Measurements from ENCODE around the gene RSPH9. TPM values are rescaled to one million over a fixed set of nuclear protein-coding genes. Genes with fewer than 3 reads are reported as not detected.
A peak's percentile ranks its signal among the peaks of the same experiment; 100 is the strongest.

RSPH9 gene, protein sequence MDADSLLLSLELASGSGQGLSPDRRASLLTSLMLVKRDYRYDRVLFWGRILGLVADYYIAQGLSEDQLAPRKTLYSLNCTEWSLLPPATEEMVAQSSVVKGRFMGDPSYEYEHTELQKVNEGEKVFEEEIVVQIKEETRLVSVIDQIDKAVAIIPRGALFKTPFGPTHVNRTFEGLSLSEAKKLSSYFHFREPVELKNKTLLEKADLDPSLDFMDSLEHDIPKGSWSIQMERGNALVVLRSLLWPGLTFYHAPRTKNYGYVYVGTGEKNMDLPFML
- total RNA-seq (not detected), polyA plus RNA-seq (1.3 TPM)

DNA sequence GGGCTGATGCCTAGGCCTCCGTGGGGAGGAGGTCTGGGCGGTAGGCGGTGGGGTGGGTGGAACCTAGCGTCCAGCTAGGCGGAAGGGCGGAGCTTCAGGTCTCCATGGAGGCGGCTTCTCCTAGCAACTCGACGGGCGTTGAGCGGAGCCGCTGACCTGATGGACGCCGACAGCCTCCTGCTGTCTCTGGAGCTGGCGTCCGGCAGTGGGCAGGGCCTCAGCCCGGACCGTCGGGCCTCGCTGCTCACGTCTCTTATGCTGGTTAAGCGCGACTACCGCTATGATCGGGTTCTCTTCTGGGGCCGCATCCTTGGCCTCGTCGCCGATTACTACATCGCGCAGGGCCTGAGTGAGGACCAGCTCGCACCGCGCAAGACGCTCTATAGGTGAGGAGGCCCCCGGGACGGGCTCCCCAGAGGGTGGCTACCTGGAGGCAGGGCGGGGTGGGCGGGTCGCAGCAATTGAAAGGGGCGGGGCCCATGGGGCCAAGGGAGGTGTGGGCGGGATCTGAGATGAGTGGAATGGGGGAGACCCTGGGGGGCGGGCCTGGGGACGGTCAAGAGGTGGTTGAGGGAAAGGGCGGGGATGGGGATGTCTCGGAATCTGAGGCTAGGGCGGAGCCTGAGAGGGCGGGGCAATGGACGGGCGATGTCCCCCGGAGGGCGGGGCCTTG, at the start of gene RSPH9:
RSPH9 (plus strand) TSS at position 97 of the 673 bp plus-strand sequence; CDS start at position 160, 63 bp downstream.
- H3K4me3 Mint-ChIP-seq = peak within 1 kb of the TSS; percentile 2 to 81 (median 66)
- H3K4me1 Mint-ChIP-seq = peaks cover 18 to 31% (median 23%) of the 10 kb centered on the region in 3 donors

DNA sequence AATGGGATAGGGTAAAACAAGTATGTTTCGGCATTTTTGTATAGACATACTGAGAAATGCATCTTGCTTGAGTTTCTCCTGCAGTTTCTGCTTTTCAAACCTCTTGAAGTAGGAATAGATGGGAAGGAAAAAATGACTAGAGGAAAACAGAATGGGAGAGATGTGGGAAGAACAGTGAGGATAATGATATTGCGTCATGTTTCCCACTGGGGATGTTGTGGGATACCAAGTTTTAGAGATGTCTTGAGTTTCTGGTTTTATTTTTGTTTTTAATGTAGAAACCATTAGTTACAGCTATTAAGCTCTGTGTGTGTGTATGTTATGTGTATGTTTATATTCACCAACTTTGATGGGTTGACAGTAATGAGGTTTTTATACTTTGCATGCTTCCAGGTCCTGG, 44.2 kb upstream of the RSPH9 start:
- no peak for DNase-seq
- Mint-ChIP-seq H3K27ac (peak overlapping the region in 3 of 8 donors; percentile 33 to 45 (median 35)), H3K27me3 (no peaks in the 10 kb centered on the region), H3K4me1 (no peaks in the 10 kb centered on the region), H3K4me3 (no peak overlapping the region), H3K9me3 (no peaks in the 10 kb centered on the region), H3K36me3 (peaks cover 0 to 61% (median 13%) of the 10 kb centered on the region in 3 donors)
- Histone ChIP-seq H3K4me1 (ENCODE audit: insufficient read depth, low read length) (no peaks in the 10 kb centered on the region), H3K9me3 (ENCODE audit: low read length) (no peaks in the 10 kb centered on the region), H3K27ac (ENCODE audit: low read depth, low read length) (no peak overlapping the region), H3K27me3 (ENCODE audit: insufficient read depth, low read length, poor library complexity, severe bottlenecking) (no peaks in the 10 kb centered on the region), H3K36me3 (ENCODE audit: insufficient read depth, low read length) (peaks cover 13% of the 10 kb centered on the region), H3K4me3 (ENCODE audit: low read length) (no peak overlapping the region)
- CTCF ChIA-PET = no interaction called here
- POLR2A ChIA-PET = no interaction called here

More for the DNA sequence above, at the start of gene RSPH9:
- DNase-seq = peak; percentile 27 to 73 (median 45)
- Histone ChIP-seq H3K4me1 (ENCODE audit: insufficient read depth, low read length) (peaks cover 4% of the 10 kb centered on the region), H3K27ac (ENCODE audit: low read depth, low read length) (no peak within 1 kb of the TSS), H3K36me3 (ENCODE audit: insufficient read depth, low read length) (peaks cover 12% of the 10 kb centered on the region), H3K27me3 (ENCODE audit: insufficient read depth, low read length, poor library complexity, severe bottlenecking) (no peaks in the 10 kb centered on the region), H3K9me3 (ENCODE audit: low read length) (no peaks in the 10 kb centered on the region), H3K4me3 (ENCODE audit: low read length) (peak within 1 kb of the TSS; percentile 50)
- Mint-ChIP-seq H3K9me3 (no peaks in the 10 kb centered on the region), H3K36me3 (peaks cover 0 to 26% (median 9%) of the 10 kb centered on the region in 3 donors), H3K27ac (peak within 1 kb of the TSS in 6 of 8 donors; percentile 41 to 79 (median 73)), H3K27me3 (no peaks in the 10 kb centered on the region)
- ChIA-PET POLR2A (no interaction called here), CTCF (interaction anchor here (1.0 to 1.6 kb wide), 3 partner anchors 9 to 21 kb away, joined by 3 to 6 read pairs (median 3); partner anchors contain the start of genes GTPBP2 and MAD2L1BP)

DNA sequence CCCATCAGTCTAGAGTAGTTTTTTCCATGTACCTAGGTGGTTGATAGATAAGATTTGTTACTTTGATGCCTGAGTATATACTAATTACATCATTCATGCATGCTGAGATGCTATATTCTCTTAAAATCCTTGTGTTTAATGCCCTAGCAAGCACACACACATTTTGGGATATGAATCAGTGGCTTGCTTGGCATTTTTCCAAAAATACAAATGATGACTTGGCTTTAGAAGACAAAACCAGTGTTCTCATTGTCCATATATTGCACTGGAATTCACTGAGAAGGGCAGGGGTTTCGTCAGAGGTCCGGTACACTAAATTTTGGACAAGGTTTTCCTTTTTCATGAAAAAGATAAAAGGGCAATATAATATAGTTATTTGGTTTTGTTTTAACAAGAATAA, 40.7 kb upstream of the RSPH9 start:
- Histone ChIP-seq H3K4me3 (ENCODE audit: low read length) (no peak overlapping the region), H3K27me3 (ENCODE audit: insufficient read depth, low read length, poor library complexity, severe bottlenecking) (no peaks in the 10 kb centered on the region), H3K9me3 (ENCODE audit: low read length) (no peaks in the 10 kb centered on the region), H3K27ac (ENCODE audit: low read depth, low read length) (no peak overlapping the region), H3K4me1 (ENCODE audit: insufficient read depth, low read length) (no peaks in the 10 kb centered on the region), H3K36me3 (ENCODE audit: insufficient read depth, low read length) (peaks cover 8% of the 10 kb centered on the region)
- Mint-ChIP-seq H3K9me3 (no peaks in the 10 kb centered on the region), H3K27ac (peak overlapping the region in 2 of 8 donors; percentile 68 to 71), H3K36me3 (peaks cover 0 to 63% (median 21%) of the 10 kb centered on the region in 3 donors), H3K4me1 (peaks cover 3 to 4% (median 3%) of the 10 kb centered on the region in 3 donors), H3K4me3 (no peak overlapping the region), H3K27me3 (no peaks in the 10 kb centered on the region)
- CTCF ChIA-PET = interaction anchor here (1.1 to 1.3 kb wide), 2 partner anchors 10 to 14 kb away, joined by 3 read pairs; no protein-coding TSS in a partner anchor
- POLR2A ChIA-PET = no interaction called here
- DNase-seq = no peak

DNA sequence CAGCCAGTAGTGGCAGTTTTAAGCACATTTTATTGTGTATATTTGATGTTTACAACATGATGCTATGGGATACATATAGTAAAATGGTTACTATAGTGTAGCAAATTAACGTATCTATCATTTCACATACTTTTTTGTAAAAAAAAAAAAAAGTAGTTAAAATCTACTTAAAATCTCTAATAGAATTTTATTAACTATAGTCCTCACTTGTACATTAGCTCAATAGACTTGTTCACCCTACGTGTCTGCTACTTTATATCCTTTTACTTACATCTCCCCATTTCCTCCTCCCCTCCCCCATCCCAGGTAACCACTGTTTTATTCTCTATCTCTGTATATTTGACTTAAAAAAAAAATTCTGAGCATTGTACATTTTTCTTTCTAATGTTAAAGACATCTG, 38.8 kb upstream of the RSPH9 start:
- Mint-ChIP-seq H3K9me3 (no peaks in the 10 kb centered on the region), H3K36me3 (peaks cover 0 to 67% (median 22%) of the 10 kb centered on the region in 3 donors), H3K4me3 (no peak overlapping the region), H3K27me3 (no peaks in the 10 kb centered on the region), H3K27ac (no peak overlapping the region), H3K4me1 (peaks cover 3 to 6% (median 4%) of the 10 kb centered on the region in 3 donors)
- DNase-seq = no peak
- ChIA-PET CTCF (no interaction called here), POLR2A (no interaction called here)
- Histone ChIP-seq H3K36me3 (ENCODE audit: insufficient read depth, low read length) (peaks cover 13% of the 10 kb centered on the region), H3K4me1 (ENCODE audit: insufficient read depth, low read length) (no peaks in the 10 kb centered on the region), H3K27me3 (ENCODE audit: insufficient read depth, low read length, poor library complexity, severe bottlenecking) (no peaks in the 10 kb centered on the region), H3K9me3 (ENCODE audit: low read length) (no peaks in the 10 kb centered on the region), H3K4me3 (ENCODE audit: low read length) (no peak overlapping the region), H3K27ac (ENCODE audit: low read depth, low read length) (no peak overlapping the region)

DNA sequence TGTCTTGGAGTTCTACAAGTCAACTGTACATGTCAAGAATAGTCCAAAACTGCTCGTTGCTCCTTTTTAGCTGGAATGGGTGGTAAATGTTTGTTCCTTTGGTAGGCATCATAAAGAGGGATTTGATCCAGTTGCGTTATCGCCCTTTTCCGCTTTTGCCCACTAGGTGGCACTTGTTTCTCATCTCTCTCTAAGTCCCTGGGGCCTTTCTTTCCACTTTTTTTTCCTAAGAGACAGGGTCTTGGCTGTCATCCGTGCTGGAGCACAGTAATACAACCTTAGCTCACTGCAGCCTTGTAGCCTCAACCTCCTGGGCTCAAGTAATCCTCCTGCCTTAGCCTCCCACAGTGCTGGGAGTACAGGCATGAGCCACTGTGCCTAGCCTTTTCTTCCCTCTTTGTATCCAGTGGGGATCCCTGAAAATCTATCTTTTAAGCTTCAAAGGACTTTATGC, 36.5 kb upstream of the RSPH9 start:
- H3K36me3 Mint-ChIP-seq = peaks cover 0 to 64% (median 17%) of the 10 kb centered on the region in 3 donors
- H3K4me3 ChIP-seq (ENCODE audit: low read length) = no peak overlapping the region
- H3K9me3 Mint-ChIP-seq = no peaks in the 10 kb centered on the region
- H3K4me1 Mint-ChIP-seq = peaks cover 3 to 6% (median 4%) of the 10 kb centered on the region in 3 donors
- H3K27ac ChIP-seq (ENCODE audit: low read depth, low read length) = no peak overlapping the region
- H3K27me3 Mint-ChIP-seq = no peaks in the 10 kb centered on the region
- no peak overlapping the region for H3K4me3 Mint-ChIP-seq
- no peaks in the 10 kb centered on the region for H3K27me3 ChIP-seq (ENCODE audit: insufficient read depth, low read length, poor library complexity, severe bottlenecking)
- peak; percentile 22 to 68 (median 41) for DNase-seq
- ChIA-PET CTCF (interaction anchor here (0.7 to 2.8 kb wide), 15 partner anchors 10 to 471 kb away, joined by 3 to 11 read pairs (median 4); partner anchors contain the start of genes GTPBP2 and MAD2L1BP), POLR2A (no interaction called here)
- H3K9me3 ChIP-seq (ENCODE audit: low read length) = no peaks in the 10 kb centered on the region
- H3K27ac Mint-ChIP-seq = peak overlapping the region in 3 of 8 donors; percentile 27 to 79 (median 33)
- no peaks in the 10 kb centered on the region for H3K4me1 ChIP-seq (ENCODE audit: insufficient read depth, low read length)
- peaks cover 21% of the 10 kb centered on the region for H3K36me3 ChIP-seq (ENCODE audit: insufficient read depth, low read length)

DNA sequence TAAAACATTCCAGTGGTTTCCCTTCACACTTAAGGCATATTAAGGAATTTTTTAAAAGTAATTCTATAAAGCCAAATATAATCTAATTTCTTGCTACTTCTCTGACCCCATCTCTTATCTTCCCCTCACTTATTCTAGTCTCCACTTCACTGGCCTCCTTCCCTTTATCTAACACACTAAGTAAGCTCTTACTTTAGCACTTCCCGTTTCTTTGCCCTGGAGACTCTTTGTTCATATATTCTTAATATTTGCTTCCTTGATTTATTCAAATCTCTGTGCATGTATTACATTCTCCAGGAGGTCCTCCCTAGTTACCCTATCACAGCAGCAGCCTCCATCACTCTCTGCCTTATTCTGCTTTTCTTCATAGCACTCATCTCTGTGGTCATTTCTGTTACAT, 36.0 kb upstream of the RSPH9 start:
- Mint-ChIP-seq H3K27me3 (no peaks in the 10 kb centered on the region), H3K4me1 (peaks cover 3 to 6% (median 4%) of the 10 kb centered on the region in 3 donors), H3K4me3 (no peak overlapping the region), H3K36me3 (peaks cover 0 to 64% (median 21%) of the 10 kb centered on the region in 3 donors), H3K27ac (peak overlapping the region in 4 of 8 donors; percentile 3 to 56 (median 28)), H3K9me3 (no peaks in the 10 kb centered on the region)
- DNase-seq = no peak
- Histone ChIP-seq H3K9me3 (ENCODE audit: low read length) (no peaks in the 10 kb centered on the region), H3K4me3 (ENCODE audit: low read length) (no peak overlapping the region), H3K27ac (ENCODE audit: low read depth, low read length) (no peak overlapping the region), H3K27me3 (ENCODE audit: insufficient read depth, low read length, poor library complexity, severe bottlenecking) (no peaks in the 10 kb centered on the region), H3K4me1 (ENCODE audit: insufficient read depth, low read length) (no peaks in the 10 kb centered on the region), H3K36me3 (ENCODE audit: insufficient read depth, low read length) (peaks cover 25% of the 10 kb centered on the region)
- POLR2A ChIA-PET = no interaction called here
- CTCF ChIA-PET = interaction anchor here (0.7 to 2.8 kb wide), 11 partner anchors 9 to 470 kb away, joined by 3 to 11 read pairs (median 5); partner anchors contain the start of genes GTPBP2 and MAD2L1BP

DNA sequence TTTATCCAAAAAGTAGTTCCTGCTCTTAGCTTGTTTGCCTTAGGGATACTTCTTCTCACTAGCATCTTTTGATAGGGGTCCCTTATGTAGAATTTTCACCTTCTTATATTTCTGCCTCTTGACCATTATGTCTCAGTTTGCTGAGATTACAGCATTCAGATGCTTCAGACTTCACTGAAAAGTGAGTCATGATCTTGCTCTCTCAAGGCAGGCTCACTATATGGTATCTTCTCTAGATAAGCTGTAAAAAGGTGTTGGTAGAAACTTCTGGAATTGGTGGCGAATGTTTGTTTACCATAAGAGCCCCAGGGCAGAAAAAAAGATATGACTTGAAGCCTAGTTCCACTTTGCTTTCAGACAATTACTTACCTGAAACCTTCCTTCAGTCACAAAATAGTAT, 35.4 kb upstream of the RSPH9 start:
- Mint-ChIP-seq H3K4me3 (no peak overlapping the region), H3K27ac (peak overlapping the region in 1 of 8 donors; percentile 46), H3K27me3 (no peaks in the 10 kb centered on the region), H3K36me3 (peaks cover 0 to 63% (median 20%) of the 10 kb centered on the region in 3 donors), H3K4me1 (peaks cover 3 to 6% (median 4%) of the 10 kb centered on the region in 3 donors), H3K9me3 (no peaks in the 10 kb centered on the region)
- Histone ChIP-seq H3K9me3 (ENCODE audit: low read length) (no peaks in the 10 kb centered on the region), H3K4me1 (ENCODE audit: insufficient read depth, low read length) (no peaks in the 10 kb centered on the region), H3K4me3 (ENCODE audit: low read length) (no peak overlapping the region), H3K27me3 (ENCODE audit: insufficient read depth, low read length, poor library complexity, severe bottlenecking) (no peaks in the 10 kb centered on the region), H3K36me3 (ENCODE audit: insufficient read depth, low read length) (peaks cover 30% of the 10 kb centered on the region), H3K27ac (ENCODE audit: low read depth, low read length) (no peak overlapping the region)
- ChIA-PET CTCF (interaction anchor here (1.2 to 2.1 kb wide), 5 partner anchors 12 to 470 kb away, joined by 4 to 9 read pairs (median 5); partner anchors contain the start of gene MAD2L1BP), POLR2A (no interaction called here)
- no peak for DNase-seq

DNA sequence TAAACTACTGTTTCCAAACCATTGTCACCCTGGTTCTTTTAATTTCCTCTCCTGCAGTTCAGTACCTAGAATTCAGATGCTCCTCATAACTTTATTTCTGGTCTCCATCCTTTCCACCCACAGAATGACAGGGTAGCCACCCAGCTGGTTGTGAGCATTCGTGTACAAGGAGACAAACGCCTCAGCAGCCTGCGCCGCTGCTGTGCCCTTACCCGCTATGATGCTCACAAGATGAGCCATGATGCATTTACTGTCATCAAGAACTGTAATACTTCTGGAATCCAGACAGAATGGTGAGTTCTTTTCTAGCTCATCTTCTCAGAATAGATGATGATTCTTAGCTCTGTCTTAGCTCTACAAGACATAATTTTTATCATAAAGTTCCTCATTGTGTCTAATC, 34.4 kb upstream of the RSPH9 start:
- Mint-ChIP-seq H3K36me3 (peaks cover 0 to 61% (median 18%) of the 10 kb centered on the region in 3 donors), H3K27ac (peak overlapping the region in 2 of 8 donors; percentile 22 to 55)
- H3K36me3 ChIP-seq (ENCODE audit: insufficient read depth, low read length) = peaks cover 30% of the 10 kb centered on the region

More for the DNA sequence above, 34.4 kb upstream of the RSPH9 start:
- Mint-ChIP-seq H3K4me3 (no peak overlapping the region), H3K27me3 (no peaks in the 10 kb centered on the region), H3K9me3 (no peaks in the 10 kb centered on the region), H3K4me1 (peaks cover 3 to 6% (median 4%) of the 10 kb centered on the region in 3 donors)
- Histone ChIP-seq H3K27me3 (ENCODE audit: insufficient read depth, low read length, poor library complexity, severe bottlenecking) (no peaks in the 10 kb centered on the region), H3K27ac (ENCODE audit: low read depth, low read length) (no peak overlapping the region), H3K4me3 (ENCODE audit: low read length) (no peak overlapping the region), H3K9me3 (ENCODE audit: low read length) (no peaks in the 10 kb centered on the region), H3K4me1 (ENCODE audit: insufficient read depth, low read length) (no peaks in the 10 kb centered on the region)
- ChIA-PET CTCF (no interaction called here), POLR2A (no interaction called here)
- DNase-seq = no peak
